PC-3 (cell line): ENCODE results near the gene FAAP100. TPM values are rescaled to one million over a fixed set of nuclear protein-coding genes. Genes with fewer than 3 reads are reported as not detected.

Experiments
- ATAC-seq: fragments of 200-7000 bp; cut with Tn5 transposase; 2 replicates; pipeline ENCODE4 v1.9.1; 2020; ENCODE audit warnings: mild to moderate bottlenecking, moderate library complexity
- BruUV-seq: library from RNA; stranded (reverse); fragments of 400-500 nt; replicated peaks from 2 replicates; lab custom pipeline; 2021; lab: Mats Ljungman, UMichigan
- CTCF ChIA-PET: fragments of 300-600 bp; sonication (Branson Sonifier 250); formaldehyde crosslinking; loops from one replicate; lab custom pipeline; 2022; ENCODE audit warnings: antibody characterized with exemption; lab: Charles Lee
- POLR2A ChIA-PET: fragments of 300-600 bp; sonication (Branson Sonifier 250); formaldehyde crosslinking; loops from one replicate; lab custom pipeline; 2022; ENCODE audit warnings: antibody characterized with exemption; ENCODE audit not compliant: unreplicated experiment; lab: Charles Lee
- DNase-seq: peaks from one replicate; pipeline ENCODE4 v3.0.0-alpha.2; 2015
- H2AFZ ChIP-seq: fragments of 300-600 bp; sonication (generic); 2 replicates; pipeline ENCODE4 v1.6.0; 2016; ENCODE audit warnings: antibody characterized with exemption, low read length
- H3F3A ChIP-seq: fragments of 300-600 bp; sonication (generic); one replicate; pipeline ENCODE4 v1.6.0; 2017; ENCODE audit warnings: antibody characterized with exemption, low read length, control low read depth, mild to moderate bottlenecking; ENCODE audit not compliant: unreplicated experiment
- H3K27ac ChIP-seq: fragments of 300-600 bp; sonication (generic); 2 replicates; pipeline ENCODE4 v1.5.1; 2016; ENCODE audit warnings: mild to moderate bottlenecking, low read length
- H3K27me3 ChIP-seq: fragments of 300-600 bp; sonication (generic); 2 replicates; pipeline ENCODE4 v1.6.1; 2016; ENCODE audit warnings: low read length, mixed read lengths
- H3K36me3 ChIP-seq: fragments of 300-600 bp; sonication (generic); 2 replicates; pipeline ENCODE4 v1.6.1; 2016; ENCODE audit warnings: low read depth, mixed run types, low read length, mixed read lengths
- H3K4me1 ChIP-seq: fragments of 300-600 bp; sonication (generic); 2 replicates; pipeline ENCODE4 v1.5.1; 2016; ENCODE audit warnings: low read length; ENCODE audit not compliant: insufficient read depth
- H3K4me2 ChIP-seq: fragments of 300-600 bp; sonication (generic); 2 replicates; pipeline ENCODE4 v1.6.0; 2016; ENCODE audit warnings: low read length
- H3K4me3 ChIP-seq: fragments of 300-600 bp; sonication (generic); 2 replicates; pipeline ENCODE4 v1.5.1; 2016; ENCODE audit warnings: mild to moderate bottlenecking, low read length, mixed read lengths
- H3K79me2 ChIP-seq: fragments of 300-600 bp; sonication (generic); 2 replicates; pipeline ENCODE4 v1.6.1; 2017; ENCODE audit warnings: low read length, mixed read lengths
- H3K9ac ChIP-seq: fragments of 300-600 bp; sonication (generic); 2 replicates; pipeline ENCODE4 v1.6.0; 2016; ENCODE audit warnings: mild to moderate bottlenecking, low read length
- H3K9me2 ChIP-seq: fragments of 300-600 bp; sonication (generic); replicated peaks from 2 replicates; pipeline ENCODE4 v1.6.1; 2016; ENCODE audit warnings: mixed run types, low read length, mixed read lengths
- H3K9me3 ChIP-seq: fragments of 300-600 bp; sonication (generic); 2 replicates; pipeline ENCODE4 v1.6.1; 2016; ENCODE audit warnings: low read length, mixed read lengths
- H4K20me1 ChIP-seq: fragments of 300-600 bp; sonication (generic); 2 replicates; pipeline ENCODE4 v1.6.1; 2016; ENCODE audit warnings: low read length, mixed read lengths
- CTCF ChIP-seq: fragments of 300-600 bp; sonication (generic); conservative IDR thresholded peaks from 2 replicates; pipeline ENCODE4 v1.5.1; 2017; ENCODE audit warnings: antibody characterized with exemption, low read depth, mild to moderate bottlenecking, low read length
- EZH2 ChIP-seq: fragments of 300-600 bp; sonication (generic); IDR thresholded peaks from one replicate; pipeline ENCODE4 v1.6.1; 2017; ENCODE audit warnings: antibody characterized with exemption, mild to moderate bottlenecking, low read length; ENCODE audit not compliant: unreplicated experiment
- EZH2phosphoT487 ChIP-seq: fragments of 300-600 bp; sonication (generic); IDR thresholded peaks from 2 replicates; pipeline ENCODE4 v1.6.1; 2018; ENCODE audit warnings: mild to moderate bottlenecking, antibody characterized with exemption, low read length, borderline replicate concordance
- intact Hi-C: fragments of 100-400 bp; cut with micrococcal nuclease; formaldehyde crosslinking; loops from 2 replicates; pipeline ENCODE4 v1.9.0; 2023
- total RNA-seq: library from RNA; depleted of rRNA; stranded (reverse); fragments of >200 nt; gene quantifications from 2 replicates; pipeline ENCODE4 v1.2.3, GENCODE V29; 2014

Gene FAAP100
- total RNA-seq, 1 experiment from 2014 or later, result 23.3 TPM

- Histone ChIP-seq H2AFZ (no peak overlapping the region), H3K9me2 (no peaks in the 10 kb centered on the region), H3K27ac (no peak overlapping the region), H3K27me3 (no peaks in the 10 kb centered on the region), H3K4me3 (peak overlapping the region; percentile 99), H3K9ac (peak overlapping the region; percentile 91), H3F3A (peaks cover 22% of the 10 kb centered on the region), H3K4me1 (peaks cover 31% of the 10 kb centered on the region), H3K9me3 (no peaks in the 10 kb centered on the region), H3K79me2 (peaks cover 67% of the 10 kb centered on the region), H3K4me2 (peak overlapping the region; percentile 88), H4K20me1 (peaks cover 39% of the 10 kb centered on the region), H3K36me3 (peaks cover 29% of the 10 kb centered on the region)
- intact Hi-C loops, result loop anchor here (10.0 kb wide), 1 partner anchor 117 kb away; the partner anchor contains the start of gene BAHCC1
- no TSS peak for BruUV-seq
- ATAC-seq (no peak), DNase-seq (no peak)
- ChIA-PET POLR2A (interaction anchor here (0.5 to 0.6 kb wide), 2 partner anchors 218 to 352 kb away, joined by 3 to 11 read pairs; no protein-coding TSS in a partner anchor), CTCF (no interaction called here)
- no peak for TF ChIP-seq CTCF
- no peak for TF ChIP-seq EZH2
- no peak for TF ChIP-seq EZH2phosphoT487
Observed at GRCh38 chr17:81511554-81511803, 40.7 kb downstream of the FAAP100 start.

- H3K79me2 ChIP-seq, result peaks cover 62% of the 10 kb centered on the region
- TF ChIP-seq CTCF, result no peak
- no peak for TF ChIP-seq EZH2
- TF ChIP-seq EZH2phosphoT487, result no peak
- H3K27me3 ChIP-seq, result no peaks in the 10 kb centered on the region
- ChIA-PET POLR2A (interaction anchor here (0.5 to 0.6 kb wide), 2 partner anchors 217 to 352 kb away, joined by 3 to 11 read pairs; no protein-coding TSS in a partner anchor), CTCF (no interaction called here)
- peaks cover 29% of the 10 kb centered on the region for H3K36me3 ChIP-seq
- peaks cover 22% of the 10 kb centered on the region for H3F3A ChIP-seq
- ATAC-seq (no peak), DNase-seq (peak; percentile 20)
- H3K9me2 ChIP-seq, result no peaks in the 10 kb centered on the region
- H3K4me3 ChIP-seq, result peak overlapping the region; percentile 99
- H4K20me1 ChIP-seq, result peaks cover 39% of the 10 kb centered on the region
- no peak overlapping the region for H2AFZ ChIP-seq
- no TSS peak for BruUV-seq
- H3K4me2 ChIP-seq, result peak overlapping the region; percentile 88
- H3K27ac ChIP-seq, result no peak overlapping the region
- H3K9me3 ChIP-seq, result no peaks in the 10 kb centered on the region
- H3K9ac ChIP-seq, result peak overlapping the region; percentile 91
- H3K4me1 ChIP-seq, result peaks cover 26% of the 10 kb centered on the region
- intact Hi-C loops, result loop anchor here (10.0 kb wide), 1 partner anchor 116 kb away; the partner anchor contains the start of gene BAHCC1
Observed at GRCh38 chr17:81510785-81511553, 41.2 kb downstream of the FAAP100 start.
